Breast epithelium (tissue), 4 donors: ENCODE data around the gene INPP4A. TPM values are rescaled to one million over a fixed set of nuclear protein-coding genes. Genes with fewer than 3 reads are reported as not detected.

Source experiments
- DNase-seq, 2 donors: peaks; one replicate each; pipeline ENCODE4 v3.0.0-alpha.2; 2019; ENCODE audit warnings: low spot score in 2 of 2
- H3K27ac ChIP-seq, 2 donors: fragments of 200-600 bp; sonication (generic) in 1 of 2; one replicate each; pipeline ENCODE4 v1.5.1; 2016 to 2019; ENCODE audit warnings: mild to moderate bottlenecking in 1 of 2
- H3K27me3 ChIP-seq, 2 donors: fragments of 200-600 bp; sonication (generic) in 1 of 2; one replicate each; pipeline versions ENCODE4 v1.5.1 to v1.6.0; 2017 to 2019; ENCODE audit warnings: control low read depth in 1 of 2, mild to moderate bottlenecking in 1 of 2
- H3K36me3 ChIP-seq: fragments of 200-600 bp; one replicate; pipeline ENCODE4 v1.5.1; 2019
- H3K4me1 ChIP-seq, 2 donors: fragments of 200-600 bp; sonication (generic); one replicate each; pipeline ENCODE4 v1.5.1; 2016 to 2019; ENCODE audit warnings: control low read depth in 1 of 2
- H3K4me3 ChIP-seq, 3 donors: fragments of 200-600 bp; sonication (generic); 1 replicate in 2 of 3; 2 replicates in 1 of 3; pipeline ENCODE4 v1.5.1; 2016 to 2019; ENCODE audit warnings: mild to moderate bottlenecking in 3 of 3, moderate library complexity in 2 of 3
- H3K9me3 ChIP-seq, 2 donors: fragments of 200-600 bp; sonication (generic) in 1 of 2; one replicate each; pipeline ENCODE4 v1.5.1; 2016 to 2019; ENCODE audit warnings: control low read depth in 1 of 2
- CTCF ChIP-seq, 3 donors: fragments of 450-650 bp; IDR thresholded peaks; one replicate each; pipeline ENCODE4 v1.5.1; 2016 to 2017; ENCODE audit warnings: antibody characterized with exemption in 3 of 3, mild to moderate bottlenecking in 3 of 3, moderate library complexity in 3 of 3
- POLR2A ChIP-seq: fragments of 450-650 bp; IDR thresholded peaks from one replicate; pipeline ENCODE4 v1.6.1; 2016; ENCODE audit warnings: antibody characterized with exemption, mild to moderate bottlenecking, moderate library complexity
- POLR2AphosphoS5 ChIP-seq, 3 donors: sonication (generic); formaldehyde crosslinking; IDR thresholded peaks; one replicate each; pipeline ENCODE4 v1.6.1; 2017; ENCODE audit warnings: antibody characterized with exemption in 3 of 3
- intact Hi-C: fragments of 100-400 bp; cut with DNase I; formaldehyde crosslinking; loops from one replicate; pipeline ENCODE4 v1.15.1; 2023; ENCODE audit warnings: low total_unique reads
- total RNA-seq, 3 donors: library from RNA; depleted of rRNA; stranded (reverse); fragments of >200 nt; gene quantifications; one replicate each; pipeline ENCODE4 v1.1.0, GENCODE V29; 2016

The INPP4A gene
- total RNA-seq, 3 donors from 2014 or later = 22.6 to 35.4 (median 25.8) TPM

- intact Hi-C loops = no loop called here
These were observed 88.9 kb downstream of the INPP4A start for GRCh38 chr2:98533547-98533946.

GRCh38 chr2:98534761-98535160 is 90.1 kb downstream of the INPP4A start:
- no peak for DNase-seq
- H3K4me3 ChIP-seq = no peak overlapping the region
- H3K9me3 ChIP-seq = no peaks in the 10 kb centered on the region
- TF ChIP-seq CTCF (IDR thresholded peaks at IDR 0.05) (no peak), POLR2AphosphoS5 (IDR thresholded peaks at IDR 0.05) (no peak), POLR2A (no peak)
- H3K27ac ChIP-seq = no peak overlapping the region
- intact Hi-C loops = no loop called here
- no peaks in the 10 kb centered on the region for H3K27me3 ChIP-seq
- no peaks in the 10 kb centered on the region for H3K4me1 ChIP-seq
- no peaks in the 10 kb centered on the region for H3K36me3 ChIP-seq

More at GRCh38 chr2:98533547-98533946, 88.9 kb downstream of the INPP4A start:
- Histone ChIP-seq H3K27me3 (no peaks in the 10 kb centered on the region), H3K36me3 (no peaks in the 10 kb centered on the region), H3K4me3 (no peak overlapping the region), H3K4me1 (no peaks in the 10 kb centered on the region), H3K9me3 (no peaks in the 10 kb centered on the region), H3K27ac (no peak overlapping the region)
- DNase-seq = no peak
- no peak for TF ChIP-seq POLR2A
- no peak for TF ChIP-seq CTCF (IDR thresholded peaks at IDR 0.05)
- no peak for TF ChIP-seq POLR2AphosphoS5 (IDR thresholded peaks at IDR 0.05)

GRCh38 chr2:98535971-98536677 is 91.5 kb downstream of the INPP4A start:
- Histone ChIP-seq H3K27me3 (no peaks in the 10 kb centered on the region), H3K36me3 (no peaks in the 10 kb centered on the region), H3K9me3 (no peaks in the 10 kb centered on the region), H3K4me1 (no peaks in the 10 kb centered on the region), H3K4me3 (no peak overlapping the region), H3K27ac (no peak overlapping the region)
- intact Hi-C loops = no loop called here
- TF ChIP-seq POLR2A (no peak), CTCF (IDR thresholded peaks at IDR 0.05) (no peak), POLR2AphosphoS5 (IDR thresholded peaks at IDR 0.05) (no peak)
- no peak for DNase-seq

- intact Hi-C loops = no loop called here
- Histone ChIP-seq H3K36me3 (no peaks in the 10 kb centered on the region), H3K9me3 (no peaks in the 10 kb centered on the region), H3K4me1 (no peaks in the 10 kb centered on the region), H3K27me3 (no peaks in the 10 kb centered on the region), H3K27ac (no peak overlapping the region), H3K4me3 (no peak overlapping the region)
- TF ChIP-seq POLR2AphosphoS5 (IDR thresholded peaks at IDR 0.05) (no peak), CTCF (IDR thresholded peaks at IDR 0.05) (no peak), POLR2A (no peak)
- no peak for DNase-seq
These were observed 92.9 kb downstream of the INPP4A start for GRCh38 chr2:98537390-98538126.
